HG03575 (cell line): ENCODE data around the gene ACLY.
"Not testable (repeated sequence)": the region's sequence is repeated elsewhere in the genome, so short reads cannot be mapped to it uniquely, and the experiment has no call there.

Experiments used
- ATAC-seq: cut with Tn5 transposase; IDR thresholded peaks from one replicate; pipeline ENCODE4 v1.9.1; 2021; ENCODE audit not compliant: unreplicated experiment, insufficient number of reproducible peaks, low FRiP score; ENCODE audit errors: extremely low read depth

The ACLY gene

DNA sequence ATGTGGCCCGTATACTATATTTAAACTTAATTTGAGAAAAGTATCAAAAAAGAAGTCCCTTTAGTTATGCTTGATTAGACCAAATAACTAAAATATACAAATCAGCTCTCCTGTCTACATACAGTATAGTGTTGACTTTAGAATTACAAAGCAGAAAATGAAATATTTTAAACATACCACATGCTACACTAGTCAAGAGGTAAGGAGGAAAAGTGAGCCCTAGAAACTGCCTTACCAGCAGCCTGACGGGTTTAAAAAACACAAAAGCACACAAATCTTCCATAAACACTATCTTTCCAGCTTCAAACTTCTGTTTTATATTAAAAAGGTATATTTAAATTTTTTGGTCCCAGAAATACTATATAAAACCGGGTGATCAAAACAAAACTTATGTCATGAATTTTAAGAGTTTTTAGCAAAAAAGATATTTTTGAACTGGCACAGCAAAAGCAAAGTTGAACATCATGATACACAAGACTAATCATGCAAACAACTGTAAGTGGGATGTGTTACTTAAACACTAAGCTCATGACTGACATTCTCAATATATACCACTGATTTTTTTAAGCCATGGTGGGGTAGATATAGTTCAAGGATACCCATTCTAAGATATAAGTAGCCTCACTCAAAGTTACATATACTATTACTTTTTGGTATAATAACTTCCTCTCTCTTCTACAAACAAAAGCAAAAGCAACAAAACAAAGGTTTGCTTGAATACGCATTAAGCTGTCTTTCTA lies 69.3 kb downstream of the ACLY start:
- ATAC-seq = no peak

DNA sequence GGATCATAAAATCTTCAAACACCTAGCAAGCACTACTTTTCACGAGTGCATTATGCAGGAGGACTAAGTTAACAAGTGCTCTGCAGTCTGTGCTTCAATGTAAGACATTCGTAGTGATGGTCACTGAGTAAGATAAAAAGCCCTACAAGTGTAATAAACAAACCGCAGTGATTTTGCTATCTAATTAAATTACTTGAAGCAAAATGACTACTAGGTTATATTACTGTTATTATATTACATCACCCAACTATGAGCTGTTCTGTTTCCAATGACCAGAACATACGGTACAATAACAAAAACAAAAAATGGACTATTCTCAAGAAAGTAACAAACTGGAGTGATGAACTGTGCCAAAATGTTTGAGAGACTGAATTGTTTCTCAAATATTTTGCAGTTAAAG lies 70.0 kb downstream of the ACLY start:
- ATAC-seq = no peak

DNA sequence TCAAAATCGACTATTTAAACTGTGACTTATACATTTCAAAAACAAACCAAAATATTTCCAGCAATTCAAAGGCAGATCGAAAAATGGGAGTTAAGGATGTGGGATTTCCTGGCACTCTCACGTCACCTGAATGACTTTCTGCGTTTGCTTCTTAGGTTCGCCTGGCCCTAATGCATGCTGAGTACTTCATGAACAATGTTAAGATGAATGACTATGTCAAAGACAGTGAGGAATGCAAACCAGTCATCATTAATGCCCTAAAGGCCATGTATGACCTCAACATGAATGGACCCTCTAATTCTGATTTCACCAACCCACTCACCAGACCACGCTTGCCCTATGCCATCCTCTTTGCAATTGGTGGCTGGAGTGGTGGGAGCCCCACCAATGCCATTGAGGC lies 73.8 kb downstream of the ACLY start:
- ATAC-seq = no peak

DNA sequence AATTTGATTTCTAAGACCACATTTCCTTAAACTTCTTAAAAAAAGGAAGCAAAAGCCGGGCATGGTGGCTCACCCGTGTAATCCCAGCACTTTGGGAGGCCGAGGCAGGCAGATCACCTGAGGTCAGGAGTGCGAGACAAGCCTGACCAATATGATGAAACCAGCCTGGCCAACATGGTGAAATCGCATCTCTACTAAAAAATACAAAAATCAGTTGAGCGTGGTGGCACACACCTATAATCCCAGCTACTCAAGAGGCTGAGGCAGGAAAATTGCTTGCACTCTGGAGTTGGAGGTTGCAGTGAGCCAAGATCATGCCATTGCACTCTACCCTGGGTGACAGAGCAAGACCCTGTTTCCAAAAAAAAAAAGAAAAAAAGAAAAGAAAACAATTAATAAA lies 78.0 kb downstream of the ACLY start:
- not testable (repeated sequence) for ATAC-seq

DNA sequence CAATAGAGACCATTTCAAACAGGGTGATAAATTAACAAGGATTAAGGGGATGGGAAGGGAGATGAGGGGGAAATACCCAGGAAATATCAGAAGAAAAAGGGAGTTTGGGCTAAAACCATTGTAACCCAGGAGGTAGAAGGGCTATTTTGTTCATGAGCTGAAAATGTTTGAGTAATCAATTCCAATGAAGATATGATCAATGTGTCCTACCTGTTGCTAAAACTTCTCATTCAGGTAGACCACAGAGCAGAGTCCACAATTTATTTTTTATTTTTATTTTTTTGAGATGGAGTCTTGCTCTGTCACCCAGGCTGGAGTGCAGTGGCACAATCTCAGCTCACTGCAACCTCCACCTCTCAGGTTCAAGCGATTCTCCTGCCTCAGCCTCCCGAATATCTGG lies 79.3 kb downstream of the ACLY start:
- ATAC-seq = not testable (repeated sequence)

DNA sequence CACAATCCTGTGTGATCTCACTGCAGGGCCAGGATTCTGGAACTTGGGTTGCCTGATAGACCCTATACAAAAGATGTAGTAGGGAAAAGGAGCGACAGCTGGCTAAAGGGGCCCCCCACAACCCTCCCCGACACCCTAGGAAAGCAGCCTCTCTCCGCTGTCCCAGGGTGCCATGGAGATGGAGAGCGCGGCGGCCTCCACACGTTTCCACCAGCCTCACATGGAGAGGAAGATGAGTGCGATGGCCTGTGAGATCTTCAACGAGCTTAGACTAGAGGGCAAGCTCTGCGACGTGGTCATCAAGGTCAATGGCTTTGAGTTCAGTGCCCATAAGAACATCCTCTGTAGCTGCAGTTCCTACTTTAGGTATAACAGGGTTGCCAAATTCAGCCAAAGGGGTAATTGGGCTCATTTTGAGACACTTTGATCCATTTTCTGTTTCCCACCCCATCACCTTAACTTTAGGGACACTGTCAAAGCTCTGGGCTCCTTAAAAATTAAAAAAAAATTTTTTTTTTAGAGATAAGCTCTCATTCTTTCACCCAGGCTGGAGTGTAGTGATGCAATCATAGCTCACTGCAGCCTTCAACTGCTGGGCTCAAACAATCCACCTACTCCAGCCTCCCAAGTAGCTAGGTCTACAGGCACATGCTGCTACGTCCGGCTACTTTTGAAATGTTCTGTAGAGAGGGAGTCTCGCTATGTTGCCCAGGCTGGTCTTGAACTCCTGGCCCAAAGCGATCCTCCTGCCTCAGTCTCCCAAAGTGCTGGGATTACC lies 80.8 kb downstream of the ACLY start, which contains the start of gene KLHL10:
Gene KLHL10 (plus strand): TSS at position 65 of the 778 bp plus-strand sequence. CDS start 108 bp downstream, at position 173.
- ATAC-seq = no peak

DNA sequence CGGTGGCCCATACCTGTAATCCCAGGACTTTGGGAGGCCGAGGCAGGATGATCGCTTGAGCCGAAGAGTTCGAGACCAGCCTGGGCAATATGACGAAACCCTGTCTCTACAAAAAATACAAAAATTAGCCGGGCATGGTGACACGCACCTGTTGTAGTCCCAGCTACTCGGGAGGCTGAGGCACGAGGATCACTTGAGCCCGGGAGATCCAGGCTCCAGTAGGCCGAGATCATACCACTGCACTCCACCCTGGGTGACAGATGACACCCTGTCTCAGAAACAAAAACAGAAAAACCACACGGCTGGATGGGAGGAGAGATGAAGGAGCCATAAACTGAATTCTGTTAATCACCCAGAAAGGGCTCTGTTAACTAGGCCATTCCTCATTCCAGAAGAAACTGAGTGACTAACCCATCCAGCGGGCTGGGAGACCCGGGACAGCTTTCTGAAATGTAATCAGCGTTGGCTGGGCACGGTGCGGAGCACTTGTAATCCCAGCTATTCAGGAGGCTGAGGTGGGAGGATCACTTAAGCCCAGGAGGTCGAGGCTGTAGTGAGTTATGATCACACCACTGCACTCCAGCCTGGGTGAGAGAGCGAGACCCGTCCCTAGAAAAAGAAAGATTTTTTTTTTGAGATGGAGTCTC lies 82.1 kb downstream of the ACLY start:
- ATAC-seq = no peak

DNA sequence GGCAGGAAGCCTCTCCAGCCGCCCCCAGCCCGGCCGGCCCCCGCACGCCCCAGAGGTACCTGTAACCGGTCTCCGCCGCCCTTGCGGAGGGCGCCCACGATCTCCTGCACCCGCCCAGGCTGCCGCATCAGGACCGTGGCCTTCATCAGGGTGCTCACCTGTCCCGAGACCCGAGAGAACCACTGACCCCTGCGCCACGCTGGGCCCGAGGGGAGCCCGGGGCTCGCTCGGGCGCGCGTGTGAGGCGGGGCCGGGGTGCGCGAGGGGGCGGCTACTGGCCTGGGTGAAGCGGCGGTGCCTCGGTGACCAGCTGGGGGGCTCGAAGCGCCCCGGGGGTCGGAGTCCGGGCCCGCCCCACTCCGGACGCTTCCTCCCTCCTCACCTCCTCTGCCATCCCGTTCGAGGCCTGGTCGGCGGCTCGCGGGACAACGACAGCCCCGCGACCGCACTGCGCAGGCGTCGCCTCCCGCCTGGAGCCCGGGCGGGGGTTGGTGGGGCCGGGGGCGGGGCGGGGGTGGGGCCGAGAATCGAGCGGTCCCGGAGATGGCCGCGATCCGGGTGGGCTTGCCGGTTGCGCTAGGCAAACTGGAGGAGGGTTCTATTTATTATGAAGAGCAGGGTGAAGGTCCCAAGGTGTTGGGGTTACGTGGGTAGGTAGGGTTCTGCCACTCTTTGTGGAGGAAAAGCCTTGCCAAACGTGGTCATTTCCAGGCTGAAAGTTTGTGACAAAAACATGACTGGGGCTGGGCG lies 82.8 kb downstream of the ACLY start, which contains the start of gene NT5C3B:
Gene NT5C3B (minus strand): TSS at position 433 of the 750 bp plus-strand sequence. CDS start 39 bp downstream, at position 394.
- ATAC-seq = no peak

DNA sequence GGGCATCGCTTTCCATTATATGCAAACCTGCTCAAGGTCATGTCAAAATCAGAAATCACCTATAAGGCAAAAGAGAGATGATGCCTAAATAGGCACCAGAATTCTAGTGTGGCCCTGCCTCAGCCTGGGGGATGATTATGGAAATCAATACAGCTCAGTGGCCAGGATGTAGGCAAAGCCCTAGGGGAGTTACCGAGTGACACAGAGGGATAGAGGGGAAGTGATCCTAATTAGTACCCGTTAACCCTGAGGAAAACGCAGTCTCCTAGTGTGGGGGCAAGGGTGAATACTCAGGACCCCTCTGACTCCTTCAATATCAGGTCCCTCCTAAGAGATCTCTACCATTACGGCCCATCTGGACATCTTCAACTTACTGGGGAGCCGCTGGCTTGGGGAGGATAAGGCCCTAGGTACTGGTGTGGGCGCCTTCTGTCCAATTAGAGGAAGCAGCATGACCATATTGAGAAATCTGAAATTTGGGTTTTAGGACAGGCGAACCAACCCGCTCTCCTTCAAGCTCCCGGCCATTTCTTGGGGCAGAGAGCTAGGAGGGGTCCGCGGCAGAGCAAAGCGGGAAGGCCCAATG lies 83.4 kb downstream of the ACLY start:
- no peak for ATAC-seq

DNA sequence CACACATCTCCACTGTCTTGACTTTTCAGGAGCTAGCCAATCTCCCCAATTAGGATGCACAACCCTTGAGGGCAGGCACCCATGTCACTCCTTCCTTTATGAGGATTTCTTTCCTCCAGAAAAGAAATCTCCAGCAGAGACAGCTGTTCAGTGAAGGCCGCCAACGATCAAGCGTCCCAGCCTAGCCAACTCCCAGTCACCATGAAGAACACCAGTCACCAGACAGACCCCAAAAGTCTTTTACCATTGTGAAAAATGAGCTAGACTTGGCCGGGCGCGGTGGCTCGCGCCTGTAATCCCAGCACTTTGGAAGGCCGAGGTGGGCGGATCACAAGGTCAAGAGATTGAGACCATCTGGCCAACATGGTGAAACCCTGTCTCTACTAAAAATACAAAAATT lies 88.8 kb downstream of the ACLY start:
- ATAC-seq = not testable (repeated sequence)

DNA sequence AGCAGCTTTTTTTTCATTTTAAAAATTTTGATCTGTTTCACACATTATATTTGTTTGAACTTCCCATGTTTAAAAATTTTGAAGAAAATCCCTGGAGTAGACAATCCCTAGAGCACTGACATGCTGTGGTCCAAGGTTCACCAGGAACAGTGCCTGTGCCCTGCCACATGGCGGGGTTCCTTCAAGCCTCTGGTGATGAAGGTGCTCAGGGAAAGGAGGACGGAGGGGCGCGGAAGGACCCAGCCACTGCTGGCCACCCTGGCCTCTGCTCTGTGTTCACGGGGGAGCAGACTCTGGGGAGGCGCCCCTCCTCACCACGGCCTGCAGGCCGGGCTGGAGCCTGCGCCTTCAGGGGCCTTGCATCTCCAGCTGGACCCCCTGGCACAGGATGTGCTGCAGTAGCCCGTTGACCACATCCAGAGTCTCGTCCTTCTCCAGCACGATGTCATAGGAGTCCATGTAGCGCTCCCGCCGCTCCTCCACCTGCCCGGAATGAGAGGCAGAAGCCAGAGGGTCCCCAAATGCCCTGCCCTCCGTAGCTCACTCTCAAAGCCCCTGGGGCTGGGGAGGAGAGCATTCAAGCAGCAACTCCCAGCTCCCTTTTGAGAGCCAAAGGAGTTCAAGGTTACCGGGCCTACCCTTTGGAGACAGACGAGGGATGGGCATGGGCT lies 93.4 kb downstream of the ACLY start:
- ATAC-seq = no peak

DNA sequence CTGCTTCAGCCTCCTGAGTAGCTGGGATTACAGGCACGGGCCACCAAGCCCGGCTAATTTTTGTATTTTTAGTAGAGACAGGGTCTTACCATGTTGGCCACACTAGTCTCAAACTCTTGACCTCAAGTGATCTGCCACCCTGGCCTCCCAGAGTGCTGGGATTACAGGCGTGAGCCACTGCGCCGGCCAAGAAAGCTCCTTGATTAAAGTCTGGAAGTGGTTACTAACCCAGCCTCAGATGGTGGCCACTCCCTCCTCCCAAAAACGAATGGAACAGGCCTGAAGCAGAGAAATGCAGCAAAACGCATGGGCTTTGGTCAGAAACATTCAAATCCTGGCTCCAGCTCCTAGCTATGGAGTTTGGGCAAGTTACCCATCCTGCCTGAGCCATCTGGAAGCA lies 94.7 kb downstream of the ACLY start:
- ATAC-seq = no peak

DNA sequence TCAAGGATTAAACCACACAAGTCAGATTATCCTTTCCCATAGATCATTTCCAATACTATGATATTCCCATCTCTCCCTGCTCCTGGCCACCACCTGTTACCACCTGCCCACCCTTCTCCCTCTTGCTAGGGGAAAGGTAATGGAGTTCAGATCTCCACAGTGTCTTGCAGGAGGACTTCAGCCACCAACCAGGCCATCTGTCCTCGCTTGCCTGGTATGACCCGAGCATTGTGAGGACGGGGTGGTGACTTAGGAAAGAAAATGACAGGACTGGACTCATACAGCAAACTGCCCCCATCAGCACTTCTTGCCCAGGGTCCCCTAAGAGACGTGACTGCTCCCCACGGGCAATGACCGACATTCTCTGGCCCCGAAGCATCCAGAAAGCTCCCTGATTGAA lies 95.2 kb downstream of the ACLY start:
- no peak for ATAC-seq

DNA sequence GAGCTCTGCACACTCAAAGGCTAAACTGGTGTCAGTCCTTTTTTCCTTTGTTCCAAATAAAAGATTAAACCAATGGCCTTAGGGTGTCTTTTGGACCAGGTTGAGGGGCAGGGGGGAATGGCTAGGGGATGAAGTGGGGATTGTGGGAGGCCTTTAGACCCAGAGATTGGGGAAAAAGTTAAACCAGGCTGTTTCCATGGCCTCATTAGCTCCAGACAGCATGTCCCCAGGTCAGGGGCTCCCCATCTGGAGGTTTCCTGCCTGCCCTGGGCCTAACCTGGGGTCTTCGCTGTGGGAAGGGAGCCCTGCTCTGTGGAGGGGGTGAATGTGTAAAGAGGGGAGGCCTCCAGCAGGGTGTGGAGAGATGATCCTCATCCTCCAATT lies 95.6 kb downstream of the ACLY start:
- no peak for ATAC-seq

DNA sequence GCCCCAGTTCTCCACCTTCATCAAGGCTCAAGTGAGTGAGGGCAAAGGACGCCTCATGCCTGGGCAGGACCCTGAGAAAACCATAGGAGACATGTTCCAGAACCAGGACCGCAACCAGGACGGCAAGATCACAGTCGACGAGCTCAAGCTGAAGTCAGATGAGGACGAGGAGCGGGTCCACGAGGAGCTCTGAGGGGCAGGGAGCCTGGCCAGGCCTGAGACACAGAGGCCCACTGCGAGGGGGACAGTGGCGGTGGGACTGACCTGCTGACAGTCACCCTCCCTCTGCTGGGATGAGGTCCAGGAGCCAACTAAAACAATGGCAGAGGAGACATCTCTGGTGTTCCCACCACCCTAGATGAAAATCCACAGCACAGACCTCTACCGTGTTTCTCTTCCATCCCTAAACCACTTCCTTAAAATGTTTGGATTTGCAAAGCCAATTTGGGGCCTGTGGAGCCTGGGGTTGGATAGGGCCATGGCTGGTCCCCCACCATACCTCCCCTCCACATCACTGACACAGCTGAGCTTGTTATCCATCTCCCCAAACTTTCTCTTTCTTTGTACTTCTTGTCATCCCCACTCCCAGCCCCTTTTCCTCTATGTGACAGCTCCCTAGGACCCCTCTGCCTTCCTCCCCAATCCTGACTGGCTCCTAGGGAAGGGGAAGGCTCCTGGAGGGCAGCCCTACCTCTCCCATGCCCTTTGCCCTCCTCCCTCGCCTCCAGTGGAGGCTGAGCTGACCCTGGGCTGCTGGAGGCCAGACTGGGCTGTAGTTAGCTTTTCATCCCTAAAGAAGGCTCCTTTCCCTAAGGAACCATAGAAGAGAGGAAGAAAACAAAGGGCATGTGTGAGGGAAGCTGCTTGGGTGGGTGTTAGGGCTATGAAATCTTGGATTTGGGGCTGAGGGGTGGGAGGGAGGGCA lies 96.3 kb downstream of the ACLY start:
- no peak for ATAC-seq

DNA sequence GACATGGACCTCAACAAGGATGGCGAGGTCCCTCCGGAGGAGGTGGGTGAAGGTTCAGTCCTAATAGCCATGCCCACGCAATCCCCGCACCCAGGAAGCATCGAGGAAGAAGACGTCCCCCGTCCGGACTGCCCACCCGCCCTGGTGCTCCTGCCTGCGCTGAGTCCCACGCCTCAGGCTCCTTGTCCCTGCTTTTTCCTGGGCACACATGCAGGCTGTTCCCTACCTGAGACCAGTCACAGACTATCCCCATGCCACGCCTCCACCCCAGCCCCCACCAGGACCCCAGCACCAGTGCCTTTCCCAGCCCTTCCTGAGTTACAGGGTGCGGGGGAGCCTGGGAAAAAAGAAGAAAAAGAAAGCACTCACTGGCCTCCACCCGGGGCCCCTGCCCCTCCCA lies 97.0 kb downstream of the ACLY start:
- no peak for ATAC-seq

DNA sequence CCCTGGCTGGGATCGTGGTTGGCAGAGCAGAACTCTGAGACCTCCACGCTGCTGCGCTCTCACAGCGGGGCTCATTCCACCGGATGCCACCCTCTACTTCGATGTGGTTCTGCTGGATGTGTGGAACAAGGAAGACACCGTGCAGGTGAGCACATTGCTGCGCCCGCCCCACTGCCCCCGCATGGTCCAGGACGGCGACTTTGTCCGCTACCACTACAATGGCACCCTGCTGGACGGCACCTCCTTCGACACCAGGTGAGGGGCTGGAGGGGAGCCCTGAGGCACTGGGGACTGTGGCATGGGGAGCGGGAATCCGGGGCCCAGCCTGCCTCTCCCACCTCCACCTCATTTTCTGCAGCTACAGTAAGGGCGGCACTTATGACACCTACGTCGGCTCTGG lies 100.7 kb downstream of the ACLY start:
- no peak for ATAC-seq
